GM23248 (cell line): ENCODE measurements around the gene ADAMTS18. TPM values are rescaled to one million over a fixed set of nuclear protein-coding genes. Genes with fewer than 3 reads are reported as not detected.
A peak's percentile ranks its signal among the peaks of the same experiment; 100 is the strongest.

Experiments
- DNase-seq: peaks from one replicate; pipeline ENCODE4 v3.0.0-alpha.2; 2015
- H2AFZ ChIP-seq: fragments of 200-600 bp; sonication (generic); 2 replicates; pipeline ENCODE4 v1.6.1; 2016; ENCODE audit warnings: antibody characterized with exemption
- H3F3A ChIP-seq: fragments of 200-600 bp; sonication (generic); 2 replicates; pipeline ENCODE4 v1.6.1; 2016; ENCODE audit warnings: mild to moderate bottlenecking, antibody characterized with exemption, mixed run types; ENCODE audit not compliant: insufficient read depth
- H3K27ac ChIP-seq: fragments of 200-600 bp; sonication (generic); 2 replicates; pipeline ENCODE4 v1.5.1; 2016; ENCODE audit warnings: mild to moderate bottlenecking
- H3K27me3 ChIP-seq: fragments of 200-600 bp; sonication (generic); replicated peaks from 2 replicates; pipeline ENCODE4 v1.6.1; 2016; ENCODE audit warnings: mild to moderate bottlenecking; ENCODE audit not compliant: insufficient read depth
- H3K36me3 ChIP-seq: fragments of 200-600 bp; sonication (generic); 2 replicates; pipeline ENCODE4 v1.6.1; 2016; ENCODE audit warnings: low read depth, mild to moderate bottlenecking
- H3K4me1 ChIP-seq: fragments of 200-600 bp; sonication (generic); 2 replicates; pipeline ENCODE4 v1.6.1; 2016; ENCODE audit warnings: mild to moderate bottlenecking; ENCODE audit not compliant: insufficient read depth
- H3K4me2 ChIP-seq: fragments of 200-600 bp; sonication (generic); one replicate; pipeline ENCODE4 v1.6.1; 2016; ENCODE audit warnings: mild to moderate bottlenecking; ENCODE audit not compliant: unreplicated experiment
- H3K4me3 ChIP-seq: fragments of 200-600 bp; sonication (generic); 2 replicates; pipeline ENCODE4 v1.5.1; 2016; ENCODE audit warnings: mild to moderate bottlenecking
- H3K79me2 ChIP-seq: fragments of 200-600 bp; sonication (generic); 2 replicates; pipeline ENCODE4 v1.6.1; 2016; ENCODE audit warnings: mild to moderate bottlenecking; ENCODE audit not compliant: insufficient read depth
- H3K9ac ChIP-seq: fragments of 200-600 bp; sonication (generic); 2 replicates; pipeline ENCODE4 v1.6.1; 2016; ENCODE audit warnings: mild to moderate bottlenecking
- H3K9me2 ChIP-seq: fragments of 200-600 bp; sonication (generic); 2 replicates; pipeline ENCODE4 v1.6.1; 2016; ENCODE audit warnings: mixed run types, mild to moderate bottlenecking, moderate library complexity; ENCODE audit not compliant: insufficient read depth
- H3K9me3 ChIP-seq: fragments of 200-600 bp; sonication (generic); one replicate; pipeline ENCODE4 v1.6.1; 2017; ENCODE audit warnings: low read depth
- H4K20me1 ChIP-seq: fragments of 200-600 bp; sonication (generic); 2 replicates; pipeline ENCODE4 v1.6.0; 2016; ENCODE audit not compliant: insufficient read depth
- EZH2 ChIP-seq: fragments of 200-600 bp; sonication (generic); IDR thresholded peaks from 2 replicates; pipeline ENCODE4 v1.6.1; 2018; ENCODE audit warnings: antibody characterized with exemption, mild to moderate bottlenecking; ENCODE audit not compliant: insufficient read depth, poor library complexity, severe bottlenecking
- EZH2phosphoT487 ChIP-seq: fragments of 200-600 bp; sonication (generic); IDR thresholded peaks from 2 replicates; pipeline ENCODE4 v1.6.1; 2018; ENCODE audit warnings: antibody characterized with exemption, moderate library complexity, mild to moderate bottlenecking, low read depth; ENCODE audit not compliant: insufficient read depth
- WGBS, 2 experiments: methylation state at CpG; one replicate each; pipeline ENCODE4 v1.1.6; 2015 to 2017; ENCODE audit warnings: low lambda C conversion rate in 2 of 2, low coverage in 1 of 2; ENCODE audit errors: missing lambda C conversion rate in 2 of 2; 5-methylcytosine and 5-hydroxymethylcytosine counted together
- in situ Hi-C: fragments of 300-500 bp; cut with MboI; formaldehyde crosslinking; loops from 2 replicates; pipeline ENCODE4 v1.15.0; 2020
- polyA plus RNA-seq: library from polyadenylated mRNA; unstranded; fragments of >200 nt; fragmentation: Nextera tagmentation; extraction: Ambion mirVana; gene quantifications from 2 replicates; pipeline ENCODE4 v1.2.1, GENCODE V29; 2016
- total RNA-seq: library from RNA; depleted of rRNA; stranded (reverse); fragments of >200 nt; shearing (Covaris generic); gene quantifications from 2 replicates; pipeline ENCODE4 v1.2.3, GENCODE V29; 2014

The ADAMTS18 gene
- total and polyA plus RNA-seq, 2 experiments from 2014 or later = not detected

DNA sequence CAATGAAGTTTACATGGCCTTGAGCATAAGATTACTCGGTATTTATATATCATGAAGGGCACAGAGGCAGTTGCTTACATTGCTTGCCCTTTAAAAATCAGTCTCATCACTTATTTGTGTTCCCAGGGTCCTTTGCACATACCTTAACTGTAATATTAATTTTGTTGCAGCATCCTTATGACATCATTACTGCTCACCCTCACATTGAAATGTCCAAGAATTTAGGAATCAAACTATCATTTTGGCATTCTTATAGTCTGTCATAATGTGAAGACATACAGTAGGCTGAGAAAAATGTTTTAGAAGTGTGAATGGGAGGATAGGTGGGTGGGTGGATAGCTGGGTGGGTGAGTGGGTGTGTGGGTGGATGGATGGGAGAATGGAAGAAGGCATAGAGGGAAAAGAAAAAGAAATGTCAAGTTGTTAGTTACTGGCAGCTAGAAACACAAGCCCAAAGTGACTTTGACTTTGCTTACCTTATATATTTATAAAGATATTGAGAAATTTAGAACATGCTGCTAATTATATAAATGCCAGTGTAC lies 17.8 kb downstream of the ADAMTS18 start:
- TF ChIP-seq EZH2phosphoT487 (no peak), EZH2 (no peak)
- Histone ChIP-seq H3K4me3 (no peak overlapping the region), H2AFZ (no peak overlapping the region), H3K79me2 (no peaks in the 10 kb centered on the region), H3K27me3 (peaks cover 7% of the 10 kb centered on the region), H3K4me2 (no peak overlapping the region), H3K9ac (no peak overlapping the region), H3K4me1 (no peaks in the 10 kb centered on the region), H3K9me2 (no peaks in the 10 kb centered on the region), H3K27ac (no peak overlapping the region), H3F3A (no peaks in the 10 kb centered on the region), H3K36me3 (no peaks in the 10 kb centered on the region), H4K20me1 (no peaks in the 10 kb centered on the region), H3K9me3 (no peaks in the 10 kb centered on the region)
- WGBS, 2 experiments = 70 to 74% methylated on average over 1 of the region's 1 CpG
- no peak for DNase-seq
- in situ Hi-C loops = no loop called here

- WGBS, 2 experiments = 44 to 57% methylated on average over 2 of the region's 2 CpGs
- H3K9ac ChIP-seq = no peak overlapping the region
- no peak overlapping the region for H3K27ac ChIP-seq
- TF ChIP-seq EZH2phosphoT487 (no peak), EZH2 (no peak)
- H3K79me2 ChIP-seq = no peaks in the 10 kb centered on the region
- H3K4me1 ChIP-seq = no peaks in the 10 kb centered on the region
- no peaks in the 10 kb centered on the region for H3K9me3 ChIP-seq
- in situ Hi-C loops = no loop called here
- H3K4me2 ChIP-seq = no peak overlapping the region
- peak; percentile 36 for DNase-seq
- H4K20me1 ChIP-seq = no peaks in the 10 kb centered on the region
- H3K4me3 ChIP-seq = no peak overlapping the region
- H3K27me3 ChIP-seq = no peaks in the 10 kb centered on the region
- no peaks in the 10 kb centered on the region for H3F3A ChIP-seq
- no peak overlapping the region for H2AFZ ChIP-seq
- H3K36me3 ChIP-seq = no peaks in the 10 kb centered on the region
- H3K9me2 ChIP-seq = no peaks in the 10 kb centered on the region
Observed at GRCh38 chr16:77414752-77415231, 20.0 kb downstream of the ADAMTS18 start.

GRCh38 chr16:77410449-77410848 lies 24.4 kb downstream of the ADAMTS18 start:
- H3K4me1 ChIP-seq = no peaks in the 10 kb centered on the region
- H3K9me3 ChIP-seq = no peaks in the 10 kb centered on the region
- no peaks in the 10 kb centered on the region for H4K20me1 ChIP-seq
- in situ Hi-C loops = no loop called here
- H3K4me2 ChIP-seq = no peak overlapping the region
- H2AFZ ChIP-seq = no peak overlapping the region
- no peaks in the 10 kb centered on the region for H3K36me3 ChIP-seq
- H3K4me3 ChIP-seq = no peak overlapping the region
- H3K9me2 ChIP-seq = no peaks in the 10 kb centered on the region
- no peak overlapping the region for H3K27ac ChIP-seq
- H3F3A ChIP-seq = no peaks in the 10 kb centered on the region
- no peak for TF ChIP-seq EZH2
- no peak for DNase-seq
- 43 to 50% methylated on average over 4 of the region's 4 CpGs for WGBS, 2 experiments
- H3K27me3 ChIP-seq = peaks cover 5% of the 10 kb centered on the region; the same call in 1 of the 2 replicates
- H3K79me2 ChIP-seq = no peaks in the 10 kb centered on the region
- no peak overlapping the region for H3K9ac ChIP-seq

DNA sequence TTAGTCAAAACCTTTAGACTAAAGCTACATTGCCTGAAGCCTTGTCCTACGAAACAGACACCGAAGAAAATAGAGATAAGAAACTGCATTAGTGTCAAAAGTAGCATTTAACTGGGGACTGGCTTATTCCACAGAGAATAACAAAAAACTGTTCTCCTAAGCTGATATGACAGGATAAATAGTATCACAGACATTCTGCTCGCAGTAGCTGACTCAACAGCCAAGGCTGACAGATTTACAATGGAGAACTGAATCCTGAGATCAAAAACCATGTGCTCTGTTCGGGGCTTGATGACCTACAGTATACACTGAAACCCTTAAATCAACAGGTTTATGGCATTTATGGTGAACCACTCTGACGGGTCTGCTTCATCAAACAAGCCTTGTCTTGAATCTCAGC lies 25.5 kb downstream of the ADAMTS18 start:
- in situ Hi-C loops = no loop called here
- WGBS, 2 experiments = 56 to 60% methylated on average over 5 of the region's 5 CpGs
- no peaks in the 10 kb centered on the region for H3K4me1 ChIP-seq
- no peaks in the 10 kb centered on the region for H3K9me3 ChIP-seq
- no peak overlapping the region for H2AFZ ChIP-seq
- DNase-seq = no peak
- TF ChIP-seq EZH2 = no peak
- TF ChIP-seq EZH2phosphoT487 = no peak
- no peaks in the 10 kb centered on the region for H3K79me2 ChIP-seq
- H3F3A ChIP-seq = no peaks in the 10 kb centered on the region
- no peaks in the 10 kb centered on the region for H3K9me2 ChIP-seq
- no peaks in the 10 kb centered on the region for H4K20me1 ChIP-seq
- H3K27ac ChIP-seq = no peak overlapping the region
- no peaks in the 10 kb centered on the region for H3K36me3 ChIP-seq
- H3K4me2 ChIP-seq = no peak overlapping the region
- H3K9ac ChIP-seq = no peak overlapping the region
- H3K4me3 ChIP-seq = no peak overlapping the region
- peaks cover 5% of the 10 kb centered on the region; the same call in 1 of the 2 replicates for H3K27me3 ChIP-seq

DNA sequence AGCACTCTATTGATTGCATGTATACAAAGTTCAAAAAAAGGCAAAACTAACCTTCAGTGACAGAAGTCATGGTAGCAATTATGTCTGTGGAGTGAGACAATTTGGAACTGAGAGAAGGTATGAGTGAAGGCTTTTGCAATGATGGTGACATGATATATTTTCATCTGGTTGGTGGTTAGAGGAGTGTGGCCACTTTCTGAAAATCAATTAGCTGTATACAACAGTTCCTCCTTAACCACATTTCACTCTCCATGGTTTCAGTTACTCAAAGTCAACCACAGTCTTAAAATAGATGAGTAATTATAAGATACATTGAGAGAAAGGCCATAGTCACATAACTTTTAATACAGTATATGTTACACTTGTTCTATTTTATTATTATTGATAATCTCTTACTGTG lies 26.2 kb downstream of the ADAMTS18 start:
- no peaks in the 10 kb centered on the region for H3K4me1 ChIP-seq
- no peaks in the 10 kb centered on the region for H3K36me3 ChIP-seq
- DNase-seq = no peak
- H3K4me2 ChIP-seq = no peak overlapping the region
- H3K79me2 ChIP-seq = no peaks in the 10 kb centered on the region
- TF ChIP-seq EZH2 (no peak), EZH2phosphoT487 (no peak)
- no peak overlapping the region for H3K27ac ChIP-seq
- H3K9me2 ChIP-seq = no peaks in the 10 kb centered on the region
- H3F3A ChIP-seq = no peaks in the 10 kb centered on the region
- in situ Hi-C loops = no loop called here
- H3K27me3 ChIP-seq = peaks cover 5% of the 10 kb centered on the region; the same call in 1 of the 2 replicates
- no peaks in the 10 kb centered on the region for H4K20me1 ChIP-seq
- H3K9me3 ChIP-seq = no peaks in the 10 kb centered on the region
- no peak overlapping the region for H2AFZ ChIP-seq
- H3K9ac ChIP-seq = no peak overlapping the region
- H3K4me3 ChIP-seq = no peak overlapping the region
